Lower leg skin (tissue), 3 donors: ENCODE results near the gene HHIPL1.

Experiments
- CTCF ChIP-seq, 3 donors: fragments of 450-650 bp; IDR thresholded peaks; one replicate each; pipeline ENCODE4 v1.5.1; 2016; ENCODE audit warnings: antibody characterized with exemption in 3 of 3, mild to moderate bottlenecking in 3 of 3, moderate library complexity in 2 of 3
- POLR2A ChIP-seq, 2 donors: fragments of 450-650 bp; IDR thresholded peaks; one replicate each; pipeline ENCODE4 v1.6.1; 2016 to 2017; ENCODE audit warnings: antibody characterized with exemption in 2 of 2, mild to moderate bottlenecking in 1 of 2, moderate library complexity in 1 of 2

GRCh38 chr14:99602788-99603415 lies 42.0 kb upstream of the HHIPL1 start:
- TF ChIP-seq POLR2A (IDR thresholded peaks at IDR 0.05) (no peak), CTCF (IDR thresholded peaks at IDR 0.05) (no peak)
